ENCODE data around the gene ABCA12.

ABCA12 gene

DNA sequence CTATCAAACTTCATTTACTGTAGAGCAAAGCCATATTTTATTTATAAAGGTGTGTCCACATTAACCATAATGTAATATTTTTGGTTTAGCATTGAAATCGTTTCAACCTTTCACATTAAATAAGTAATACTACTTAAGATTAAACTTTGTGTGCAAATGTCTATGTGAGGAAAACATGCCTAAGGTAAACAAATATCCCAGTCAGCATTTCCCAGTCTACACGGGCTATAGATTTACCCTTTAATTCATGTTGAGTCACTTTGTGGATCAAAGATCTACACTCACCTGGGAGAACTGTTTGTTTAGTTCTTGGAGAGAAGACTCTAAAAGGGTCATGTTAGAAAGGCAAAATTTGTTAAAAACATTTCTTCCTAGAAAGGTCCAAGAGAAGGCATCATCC, 89.1 kb downstream of the ABCA12 start:
- no peak for DNase-seq

DNA sequence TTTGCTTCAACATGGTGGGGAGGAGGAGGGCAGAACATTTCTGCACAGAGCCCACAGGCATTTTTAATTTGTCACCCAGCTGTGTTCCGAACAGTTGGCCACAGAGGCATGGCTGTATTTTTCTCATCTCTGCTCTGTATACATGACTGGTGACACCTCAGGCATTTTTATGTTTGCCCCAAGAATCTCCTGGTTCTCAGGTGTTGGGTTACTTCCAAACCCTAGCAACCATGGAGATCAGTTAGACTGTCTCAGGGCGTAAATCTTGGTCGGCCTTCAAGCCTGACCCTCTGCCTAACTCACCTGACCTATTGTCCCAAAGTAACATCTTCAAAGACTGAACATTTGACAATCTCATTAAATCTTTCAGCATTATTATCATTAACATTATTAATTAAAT, 100.0 kb downstream of the ABCA12 start:
- no peak for DNase-seq

DNA sequence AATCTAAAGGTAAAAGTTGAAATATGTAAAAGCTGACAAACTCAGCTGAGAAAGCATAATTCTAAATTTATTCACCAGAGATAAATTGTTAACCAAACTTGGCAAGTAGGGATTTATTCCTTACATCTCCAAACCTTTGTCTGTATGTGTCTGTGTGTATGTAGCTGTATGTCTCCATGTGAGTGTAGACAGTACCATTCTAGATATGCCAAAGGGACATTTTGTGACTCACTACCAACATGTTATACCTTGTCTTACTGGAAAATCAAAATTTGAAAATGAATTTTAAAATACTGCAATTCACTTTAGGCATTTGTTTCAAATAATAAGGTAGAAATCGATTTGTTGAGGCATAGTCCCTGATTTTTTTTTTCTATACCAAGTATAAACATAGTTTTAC, 102.1 kb downstream of the ABCA12 start:
- DNase-seq = no peak

DNA sequence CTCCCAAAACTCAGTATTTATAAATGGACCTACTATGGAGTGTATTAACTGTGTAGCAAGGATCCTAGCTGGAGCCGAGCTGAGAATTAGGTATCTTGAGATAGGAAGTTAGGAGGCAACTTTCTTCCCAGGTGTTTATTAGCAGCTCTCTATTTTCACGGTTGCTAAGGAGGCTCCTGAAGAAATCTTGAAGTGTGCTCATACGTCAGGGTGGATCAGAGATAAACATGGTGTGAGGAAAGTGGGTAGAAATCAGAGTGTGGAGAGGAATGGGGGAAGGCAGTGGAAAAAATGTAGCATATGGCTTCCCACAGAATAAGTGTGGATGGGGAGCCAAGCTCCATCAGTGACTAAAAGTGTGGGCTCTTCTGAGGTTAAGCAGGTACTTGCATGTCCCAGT, 104.3 kb downstream of the ABCA12 start:
- DNase-seq = no peak

DNA sequence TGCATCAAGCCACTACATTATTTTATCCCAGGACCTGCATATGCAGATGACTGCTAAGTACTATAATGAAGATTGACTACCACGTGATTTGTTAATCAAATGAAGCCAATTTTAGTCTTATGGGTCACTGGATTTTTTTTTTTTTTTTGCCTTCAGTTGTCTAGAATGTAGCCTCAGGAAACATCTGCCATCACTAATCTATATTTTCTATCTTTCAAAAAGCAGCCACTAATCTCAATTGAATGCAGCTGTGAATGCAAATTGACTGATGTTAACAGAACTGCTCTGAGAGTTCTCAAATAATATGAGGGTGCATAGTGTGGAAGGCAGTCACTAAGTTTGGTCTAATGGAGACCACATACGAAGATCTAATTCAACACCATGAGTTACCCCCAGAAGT, 106.3 kb downstream of the ABCA12 start:
- DNase-seq = no peak

DNA sequence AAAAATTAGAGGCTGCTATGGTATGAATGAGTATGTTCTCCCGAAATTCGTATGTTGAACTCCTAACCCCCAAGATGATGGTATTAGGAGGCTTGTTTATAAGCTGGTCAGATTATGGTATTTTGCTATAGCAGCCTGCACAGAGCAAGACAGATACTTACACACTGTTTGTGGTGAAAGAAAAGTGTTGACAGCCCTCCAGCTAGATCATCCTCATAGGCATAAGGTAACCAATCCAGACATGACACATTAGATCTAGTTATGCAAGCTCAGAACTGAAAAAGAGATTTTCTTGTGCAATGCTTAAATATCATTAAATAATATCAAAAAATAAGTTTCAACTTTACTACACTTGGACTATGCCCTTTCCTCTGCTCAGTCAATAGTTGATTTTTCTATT, 107.1 kb downstream of the ABCA12 start:
- no peak for DNase-seq

DNA sequence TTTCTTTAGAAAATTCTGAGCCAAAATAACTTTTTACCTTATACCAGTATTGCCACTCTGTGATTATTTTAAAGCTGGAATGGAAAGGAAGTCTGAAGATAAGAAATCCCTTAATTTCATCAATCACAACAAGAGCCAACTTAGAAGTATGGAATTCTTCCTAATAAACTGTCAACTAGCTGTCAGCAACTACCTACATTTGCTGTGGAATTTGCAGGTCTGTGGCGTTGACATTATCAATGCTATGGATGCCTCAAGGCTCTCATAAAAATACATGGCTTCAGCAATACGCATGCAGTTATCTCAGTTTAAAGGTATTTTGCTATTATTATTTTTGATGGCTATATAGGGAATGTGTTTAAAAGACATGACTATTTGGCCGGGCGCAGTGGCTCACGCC, 108.5 kb downstream of the ABCA12 start:
- no peak for DNase-seq

DNA sequence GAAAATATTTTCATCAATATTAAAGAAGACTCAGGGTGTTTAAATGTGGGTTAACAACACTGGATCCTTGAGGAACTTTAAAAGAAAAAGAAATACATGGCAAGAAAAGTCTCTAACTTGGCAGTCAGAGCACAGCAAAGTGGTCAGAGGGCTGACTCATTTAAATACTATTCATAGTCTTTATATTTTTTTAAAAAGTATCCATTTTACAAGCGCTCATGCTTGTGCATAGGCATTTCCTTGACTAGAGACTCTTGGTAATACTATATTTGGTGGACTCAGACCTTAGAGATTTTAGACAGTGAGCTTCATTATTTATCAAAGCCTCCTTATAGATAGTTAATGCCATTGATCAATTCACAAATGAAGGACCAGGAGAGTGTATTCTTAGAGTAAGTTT, 110.2 kb downstream of the ABCA12 start:
- no peak for DNase-seq

DNA sequence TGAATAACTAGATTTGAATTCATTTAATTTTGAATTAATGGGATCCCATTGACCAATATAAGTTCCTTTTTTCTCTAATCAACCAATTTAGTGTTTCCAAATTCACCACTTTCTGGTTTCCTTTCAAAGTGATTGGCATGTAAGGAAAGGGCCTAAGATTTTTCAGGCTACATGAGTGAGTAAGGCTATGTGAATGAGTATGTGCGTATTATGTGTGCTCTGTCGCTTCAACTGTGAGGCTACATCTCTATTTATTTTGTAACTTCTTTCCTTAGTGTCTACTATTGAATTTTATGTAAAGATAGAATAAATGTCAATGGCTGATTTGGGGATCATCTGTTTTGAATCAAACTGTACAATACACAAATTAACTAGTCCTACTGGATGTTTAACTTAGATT, 110.6 kb downstream of the ABCA12 start:
- DNase-seq = no peak

DNA sequence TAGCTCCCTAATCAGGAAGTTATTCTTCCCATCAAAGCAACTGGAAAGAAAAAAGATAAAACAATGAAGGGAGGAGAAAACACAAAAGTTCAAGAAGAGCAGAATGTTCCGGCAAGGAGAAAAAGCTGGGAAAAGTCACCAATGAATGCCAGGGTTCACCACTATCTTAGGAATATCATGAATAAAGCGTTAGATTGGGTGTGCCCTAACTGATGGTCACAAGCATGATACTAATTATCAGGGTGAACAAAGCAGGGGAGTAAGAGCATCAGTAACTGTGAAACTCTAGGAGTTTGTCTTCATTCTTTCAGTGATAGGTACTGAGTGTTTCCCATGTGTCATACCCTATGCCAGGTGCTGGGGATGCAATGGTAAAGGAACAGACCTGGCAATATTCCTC, 115.5 kb downstream of the ABCA12 start:
- DNase-seq = no peak

DNA sequence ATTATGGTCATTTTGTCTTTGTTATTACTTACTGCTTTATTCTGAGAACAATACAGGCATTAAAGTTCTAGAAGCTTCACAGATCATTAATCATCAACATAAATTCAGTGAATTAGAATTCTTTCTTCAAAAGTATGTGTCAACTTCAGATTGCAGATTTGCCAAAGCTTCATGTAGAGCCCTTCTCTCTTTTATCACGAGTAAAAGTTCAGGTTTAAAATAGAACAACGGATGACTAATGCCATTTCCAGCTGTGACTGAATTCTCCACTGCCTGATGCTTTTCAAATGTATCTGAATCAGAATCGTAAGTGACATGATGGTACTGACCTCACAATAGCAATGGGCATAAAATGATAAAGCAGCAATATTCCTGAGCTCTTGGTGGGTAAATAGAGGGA, 116.0 kb downstream of the ABCA12 start:
- DNase-seq = no peak

DNA sequence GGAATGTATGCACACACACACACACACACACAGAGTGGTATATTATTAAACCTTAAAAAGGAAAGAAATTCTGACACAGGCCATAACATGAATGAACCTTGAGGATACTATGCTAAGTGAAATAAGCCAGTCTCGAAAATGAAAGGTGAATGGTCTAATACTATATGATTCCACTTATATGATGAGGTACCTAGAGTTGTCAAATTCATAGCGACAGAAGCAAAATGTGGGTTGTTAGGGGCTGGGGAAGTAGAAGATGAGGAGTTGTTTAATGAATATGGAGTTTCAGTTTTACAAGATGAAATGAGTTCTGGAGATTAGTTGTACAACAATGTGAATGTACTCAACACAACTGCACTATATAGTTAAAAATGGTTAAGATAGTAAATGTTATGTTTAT, 118.1 kb downstream of the ABCA12 start:
- no peak for DNase-seq

DNA sequence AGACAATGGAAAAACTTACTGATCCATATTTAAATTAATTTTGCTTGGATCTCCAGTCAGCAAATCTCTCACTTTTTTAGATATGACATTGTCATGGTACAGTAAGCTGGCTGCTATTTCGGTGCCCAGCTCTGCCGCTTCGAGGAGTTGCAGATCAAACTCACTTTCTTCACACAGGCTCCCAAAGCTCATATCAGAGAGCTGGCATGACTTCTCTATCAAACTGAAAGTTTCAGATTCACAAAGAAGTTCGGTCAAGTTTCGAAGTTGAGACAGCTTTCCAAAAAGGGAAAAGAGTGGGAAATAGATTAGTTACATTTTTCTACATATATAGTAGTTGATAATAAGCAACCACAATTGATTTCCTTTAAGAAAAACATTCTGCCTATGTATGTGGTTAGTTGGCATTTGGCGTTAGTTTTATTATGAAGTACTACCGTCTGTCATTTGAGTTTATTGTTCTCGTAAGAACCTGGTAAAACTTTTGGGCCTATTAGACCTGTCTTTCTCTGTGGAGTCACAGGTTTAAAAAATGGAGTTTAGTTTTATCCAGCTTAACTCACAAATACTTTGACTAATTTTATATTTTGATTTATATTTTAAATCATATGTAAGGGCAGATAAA, 118.8 kb downstream of the ABCA12 start:
- no peak for DNase-seq

DNA sequence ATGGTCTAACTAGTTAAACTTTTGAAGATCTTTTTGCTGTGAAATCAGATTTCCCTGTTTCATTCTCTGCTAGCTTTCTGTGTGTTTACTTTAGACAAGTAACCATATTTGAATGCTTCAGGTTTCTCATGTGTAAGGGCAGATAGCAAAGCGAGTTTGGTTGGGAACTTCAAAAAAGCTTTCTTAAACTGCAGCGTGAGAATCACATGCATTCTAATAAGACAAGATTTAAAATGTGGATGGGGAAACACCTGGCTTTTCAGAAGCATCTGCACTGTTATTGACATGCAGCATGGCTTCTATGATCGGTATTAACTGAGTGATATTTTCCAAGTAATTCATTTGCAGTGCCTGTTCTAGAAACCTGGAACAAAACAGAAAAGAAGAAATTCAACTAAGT, 119.3 kb downstream of the ABCA12 start:
- no peak for DNase-seq

DNA sequence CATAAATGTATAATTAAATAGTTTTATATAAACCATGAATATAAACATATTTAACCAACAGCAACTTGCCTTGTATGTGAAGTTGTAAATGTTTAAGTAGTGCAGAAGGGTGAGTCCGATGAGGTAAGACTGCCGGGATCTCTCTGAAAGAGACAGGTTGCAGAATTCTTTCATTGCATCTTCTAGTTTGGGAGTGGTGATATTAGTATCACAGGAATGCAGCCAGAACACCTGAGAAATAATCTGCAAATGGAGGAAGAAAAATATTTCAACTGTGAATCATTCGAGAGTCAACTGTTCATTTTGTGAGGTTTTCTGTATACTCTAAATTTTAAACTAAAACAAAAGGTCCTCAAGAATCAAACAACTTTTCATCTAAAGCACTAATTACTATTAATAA, 123.0 kb downstream of the ABCA12 start:
- no peak for DNase-seq

DNA sequence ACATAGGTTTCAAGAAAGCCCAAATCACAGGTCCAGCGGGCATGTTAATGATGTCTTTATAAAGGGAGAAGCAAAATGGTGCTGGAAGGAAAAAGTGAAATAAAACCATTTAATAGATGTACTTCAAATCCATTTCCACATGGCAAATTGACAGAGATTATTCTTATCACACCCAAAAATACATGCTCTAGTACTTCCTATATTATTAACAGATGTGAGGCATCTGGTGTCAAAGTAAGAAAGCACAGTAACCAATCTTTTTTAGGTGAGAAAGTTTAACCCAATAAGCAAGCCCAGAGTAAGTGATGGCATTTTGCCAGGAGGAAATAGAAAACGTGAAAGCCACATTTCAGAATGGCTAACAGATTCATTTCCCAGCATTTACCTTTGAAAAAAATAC, 128.0 kb downstream of the ABCA12 start:
- no peak for DNase-seq

DNA sequence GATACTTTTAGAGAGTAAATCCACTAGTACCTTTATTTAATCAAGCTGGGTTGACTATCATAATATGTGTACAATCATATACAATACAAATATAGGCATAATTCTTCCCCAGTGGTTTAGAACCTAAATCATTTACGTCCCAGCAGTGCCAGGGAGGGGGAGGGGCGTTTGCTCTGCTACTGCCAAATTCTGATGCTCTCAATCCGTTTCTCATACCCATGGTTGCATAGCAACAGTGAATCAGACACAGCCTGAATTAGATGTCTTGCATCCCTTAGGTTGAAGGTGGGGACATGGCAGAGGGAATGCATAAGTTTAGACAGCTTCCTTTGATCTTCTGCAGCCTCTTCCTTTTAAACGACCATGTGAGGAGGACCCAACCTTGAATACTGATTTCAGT, 135.4 kb downstream of the ABCA12 start:
- DNase-seq = peak in 32 of 56 donors; percentile 1 to 64 (median 14)

DNA sequence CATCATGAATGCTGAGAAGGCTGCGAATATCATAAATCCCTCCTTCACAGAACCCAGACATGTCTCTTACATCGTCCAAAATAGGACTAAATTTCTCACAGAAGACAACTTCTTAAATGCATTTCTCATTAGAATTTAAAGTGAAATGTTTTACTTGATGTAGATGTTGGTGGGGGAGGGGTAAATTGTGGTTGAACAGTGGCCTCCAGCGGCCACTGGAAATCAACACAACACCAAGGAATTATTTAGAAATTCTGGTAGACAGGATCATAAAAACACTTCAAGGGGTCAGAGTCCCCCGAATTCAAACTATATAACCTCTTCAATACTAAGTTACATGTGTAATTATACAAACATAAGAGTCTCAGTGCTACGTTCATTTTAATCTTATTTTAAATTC, 135.9 kb downstream of the ABCA12 start:
- peak in 14 of 56 donors; percentile 0 to 37 (median 4) for DNase-seq

DNA sequence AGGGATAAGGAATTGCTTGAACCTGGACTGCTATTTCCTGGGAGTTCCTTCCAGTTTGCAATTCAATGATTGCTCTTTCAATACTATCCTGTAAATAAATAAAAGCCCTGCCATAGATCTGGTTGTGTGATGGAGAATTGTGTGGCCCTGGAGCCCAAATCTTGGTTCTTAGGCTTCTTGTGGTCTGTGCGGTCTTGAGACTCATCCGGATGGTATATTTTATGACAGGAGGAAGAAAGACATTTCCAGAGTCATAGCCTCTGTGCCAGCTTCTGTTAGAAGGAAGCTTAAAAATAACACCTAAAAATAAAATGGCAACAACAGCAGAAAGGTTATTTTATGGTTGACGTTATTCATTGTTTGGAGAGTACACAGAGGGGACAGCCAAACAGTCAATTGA, 137.7 kb downstream of the ABCA12 start:
- no peak for DNase-seq

DNA sequence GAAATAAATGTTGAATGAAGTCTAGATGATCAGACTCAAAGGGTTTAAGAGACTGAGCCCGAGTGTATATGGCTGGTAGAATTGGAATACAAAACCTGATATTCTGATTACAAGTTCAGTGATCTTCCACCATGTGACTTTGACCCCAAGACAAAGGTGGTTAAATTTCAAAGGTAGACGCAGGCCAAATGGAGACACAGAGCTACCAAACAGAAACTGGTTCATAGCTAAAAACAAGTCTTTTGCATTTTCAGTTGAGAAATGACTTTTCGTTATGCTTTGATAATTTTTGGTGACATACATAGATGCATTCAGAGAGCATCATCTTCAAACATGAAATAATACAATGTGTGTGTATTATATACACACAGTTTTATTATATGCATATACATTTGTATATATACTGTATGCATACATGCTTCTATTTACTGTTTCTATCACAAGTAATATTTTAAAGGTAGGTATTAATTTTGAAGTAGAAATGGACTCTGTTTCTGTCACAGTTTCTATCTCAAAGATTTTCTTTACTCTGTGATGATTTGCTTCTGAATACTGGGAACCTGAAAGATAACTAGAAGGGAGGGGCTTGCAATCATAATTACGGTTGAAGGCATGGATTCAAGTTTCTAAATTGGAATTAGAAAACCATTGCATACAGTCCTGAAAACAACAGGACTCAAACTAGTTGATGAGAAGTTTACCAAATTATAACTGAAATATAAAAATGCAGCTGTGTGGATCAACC, 142.3 kb downstream of the ABCA12 start:
- DNase-seq = no peak

DNA sequence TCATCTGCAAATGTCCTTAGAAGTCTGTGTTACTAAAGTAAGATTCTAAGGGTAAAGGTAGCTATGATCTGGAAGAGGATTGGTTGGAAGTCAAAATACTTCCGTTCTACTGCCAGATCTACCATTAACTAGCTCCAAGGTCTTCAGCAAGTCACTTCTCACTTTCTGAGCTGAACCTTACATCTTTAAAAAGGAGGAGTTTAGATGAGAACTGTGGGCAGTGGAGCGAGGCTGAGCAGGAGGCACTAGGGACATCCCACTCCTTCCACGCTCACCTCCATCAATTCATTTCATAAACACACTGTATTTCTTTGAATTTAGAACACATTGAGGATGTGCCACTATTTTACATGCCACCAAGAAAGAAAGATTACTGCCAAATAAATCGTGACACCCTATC, 143.0 kb downstream of the ABCA12 start:
- no peak for DNase-seq

DNA sequence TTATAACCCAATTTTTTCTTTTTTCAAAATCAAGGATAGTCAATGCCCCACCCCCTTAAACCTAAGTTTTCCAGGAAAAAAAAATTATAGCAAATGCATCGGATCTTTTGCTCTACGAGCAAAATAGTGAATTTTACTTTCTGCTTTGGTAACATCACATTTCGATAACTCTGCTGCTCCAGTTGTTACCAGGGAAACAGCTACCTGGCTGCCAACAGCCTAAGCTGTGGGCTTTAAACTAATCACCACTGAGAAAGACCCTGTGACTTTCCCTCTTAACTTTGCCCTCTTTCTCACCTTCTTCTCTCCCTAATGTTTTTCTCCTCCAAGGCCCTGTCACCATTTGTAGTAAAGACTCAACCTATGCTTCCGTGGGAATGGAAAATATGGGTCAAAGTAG, 145.5 kb downstream of the ABCA12 start:
- no peak for DNase-seq

DNA sequence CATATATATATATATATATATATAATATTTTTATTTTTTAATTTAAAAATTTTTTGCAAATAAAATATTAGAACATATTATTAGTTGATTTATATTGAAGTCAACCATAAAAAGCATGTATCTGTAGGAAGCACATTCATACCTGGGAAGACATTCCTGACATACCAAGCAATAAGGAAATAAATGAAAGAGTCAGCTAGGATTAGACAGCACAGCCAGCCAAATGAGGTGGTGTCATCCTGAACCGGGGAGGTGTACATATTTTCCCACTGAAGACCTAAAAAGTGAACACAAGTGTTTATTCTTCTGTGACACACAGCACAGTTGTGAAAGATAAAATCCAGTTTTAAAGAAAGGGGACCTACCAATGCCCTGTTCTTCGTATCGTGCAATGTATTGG, 149.2 kb downstream of the ABCA12 start:
- no peak for DNase-seq

DNA sequence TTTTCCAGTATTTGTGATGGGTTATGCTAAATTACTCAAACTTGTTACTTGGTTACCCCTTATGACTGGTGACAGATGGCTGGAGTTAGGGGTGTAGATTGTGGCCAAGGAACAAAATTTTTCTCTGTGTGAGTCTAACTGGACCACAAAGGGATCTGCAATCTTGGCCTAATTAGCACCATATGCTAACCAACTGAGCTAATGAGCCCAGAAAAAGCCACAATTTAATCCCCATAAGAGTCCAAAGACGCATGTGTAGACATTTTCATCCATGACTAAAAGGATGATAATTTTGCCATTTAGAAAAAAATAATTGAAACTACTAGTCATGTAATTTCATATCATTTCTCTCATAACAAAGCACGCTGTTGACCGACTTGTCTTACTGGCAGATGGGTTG, 151.2 kb downstream of the ABCA12 start:
- DNase-seq = no peak

All from nucleus accumbens (tissue), 56 donors.